NOMO-1 treated with DMSO at 0.1 percent for 48 hours (cell line): Measurements from ENCODE around the gene PTPRK.
"Not testable (repeated sequence)": the region's sequence is repeated elsewhere in the genome, so short reads cannot be mapped to it uniquely, and the experiment has no call there.

ENCODE experiments used
- DNase-seq: peaks from one replicate; lab custom pipeline; 2025; ENCODE audit not compliant: unreplicated experiment; lab: John Stamatoyannopoulos, UW

The PTPRK gene

DNA sequence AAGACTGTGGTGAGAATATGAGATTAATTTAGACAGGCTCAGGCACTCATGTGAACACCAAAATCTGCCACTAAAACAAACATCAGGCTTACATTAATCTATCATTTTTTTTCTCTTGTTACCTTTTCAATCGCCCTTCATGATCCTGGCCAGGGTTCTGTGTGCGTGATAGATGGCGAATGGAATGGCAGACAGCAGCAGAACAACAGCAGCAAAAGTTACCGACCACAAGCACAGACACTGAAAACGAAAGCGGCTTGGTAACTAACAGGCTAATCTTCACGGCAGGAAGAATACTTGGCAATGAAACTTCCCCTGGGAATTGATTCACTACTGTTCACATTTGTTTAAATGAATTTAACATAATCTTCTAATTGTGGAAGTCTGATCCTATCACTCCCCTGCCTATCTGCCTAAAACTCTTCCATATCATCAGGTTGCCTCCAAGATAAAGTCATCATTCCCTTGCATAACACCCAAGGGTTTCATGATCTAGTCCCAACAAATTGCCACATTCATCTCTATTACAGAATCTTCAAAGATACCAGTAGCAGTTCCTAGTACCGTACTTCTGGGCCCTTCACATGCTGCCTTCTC lies 28.7 kb downstream of the PTPRK start:
- DNase-seq: no peak

DNA sequence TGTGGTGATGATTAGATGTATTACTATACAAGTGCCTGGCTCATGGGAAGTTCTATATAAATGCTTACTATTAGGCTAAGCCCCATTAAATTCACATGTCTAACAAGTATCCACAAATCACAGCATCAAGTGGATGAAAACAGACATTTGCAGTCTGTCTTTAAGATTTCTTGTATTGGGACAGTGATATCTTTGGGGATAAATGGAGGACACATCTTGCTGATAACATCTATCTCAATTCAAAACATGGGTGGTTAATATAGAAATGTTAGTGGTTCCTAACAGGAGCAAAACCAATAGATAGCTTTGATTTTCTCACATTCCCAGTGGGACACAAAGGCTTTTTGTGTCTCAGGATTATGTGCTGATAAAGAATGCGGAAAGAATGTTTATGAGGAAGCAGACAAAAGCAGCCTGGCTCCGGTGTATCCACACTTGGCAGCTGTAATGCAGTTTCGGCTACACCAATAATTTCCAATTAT lies 29.3 kb downstream of the PTPRK start:
- no peak for DNase-seq

DNA sequence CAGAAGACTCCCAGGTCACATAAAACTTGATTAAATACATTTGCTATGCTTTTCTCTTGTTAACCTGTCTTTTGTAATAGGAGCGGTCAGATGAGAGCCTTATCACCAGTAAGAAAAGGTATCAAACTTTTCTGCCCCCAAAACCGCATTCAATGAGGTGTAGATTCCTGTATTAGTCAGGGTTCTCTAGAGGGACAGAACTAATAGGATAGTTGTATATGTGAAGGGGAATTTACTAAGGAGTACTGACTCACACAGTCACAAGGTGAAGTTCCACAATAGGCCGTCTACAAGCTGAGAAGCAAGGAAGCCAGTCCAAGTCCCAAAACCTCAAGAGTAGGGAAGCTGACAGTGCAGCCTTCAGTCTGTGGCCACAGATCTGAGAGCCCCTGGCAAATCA lies 32.7 kb downstream of the PTPRK start:
- no peak for DNase-seq

GRCh38 chr6:128487055-128487454 lies 33.3 kb downstream of the PTPRK start:
- no peak for DNase-seq

GRCh38 chr6:128486580-128486979 lies 33.8 kb downstream of the PTPRK start:
- not testable (repeated sequence) for DNase-seq

DNA sequence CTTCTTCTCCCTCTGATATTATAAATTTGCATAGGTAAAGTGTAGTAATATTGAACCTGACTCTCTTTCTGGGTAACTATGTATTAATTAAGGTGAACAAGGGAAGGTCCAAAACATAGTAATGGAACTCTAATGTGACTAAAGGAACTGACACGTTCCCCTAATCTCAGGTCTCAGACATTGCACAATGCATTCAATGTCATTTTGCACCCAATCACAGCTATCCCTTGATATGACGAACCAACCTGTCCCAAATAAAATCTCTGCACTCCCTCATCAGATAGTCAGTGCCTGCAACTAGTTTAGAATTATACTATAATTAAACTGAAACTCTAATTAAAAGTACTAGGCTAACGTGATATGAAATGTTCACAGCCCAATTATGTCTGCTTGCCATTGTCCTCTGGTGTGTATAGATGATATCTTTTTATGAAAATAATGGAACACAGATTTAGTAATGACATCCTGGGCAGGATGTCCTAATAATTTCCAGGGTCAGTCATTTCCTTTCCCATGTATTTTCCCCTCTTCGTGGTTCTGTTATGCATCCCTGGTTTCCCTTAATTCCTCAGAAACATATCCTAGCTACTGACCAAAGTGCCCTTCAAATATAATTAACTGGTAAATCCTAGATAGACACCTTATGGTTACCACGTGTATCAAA lies 36.8 kb downstream of the PTPRK start:
- no peak for DNase-seq

DNA sequence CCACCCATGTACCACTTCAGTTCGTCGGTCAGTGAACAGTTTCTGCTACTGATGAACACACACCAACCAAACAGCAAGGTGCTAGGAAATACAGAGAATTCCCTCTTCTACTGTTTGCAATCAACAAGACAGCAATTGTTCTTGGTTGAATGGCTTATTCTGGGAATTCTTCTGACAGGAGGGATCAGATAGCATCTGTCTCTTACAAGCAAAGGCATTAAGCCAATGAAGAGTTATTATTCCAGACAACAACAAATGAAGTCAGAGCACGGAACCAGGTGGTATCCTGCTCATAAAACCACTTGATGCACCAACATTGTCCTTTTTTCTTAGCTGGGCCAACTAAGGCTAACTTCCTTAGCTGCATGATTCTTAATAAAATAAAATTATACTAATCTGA lies 37.8 kb downstream of the PTPRK start:
- DNase-seq: no peak

- DNase-seq: no peak
Observed at GRCh38 chr6:128479991-128480390, 40.4 kb downstream of the PTPRK start.

GRCh38 chr6:128479048-128479666 lies 41.2 kb downstream of the PTPRK start:
- no peak for DNase-seq

DNA sequence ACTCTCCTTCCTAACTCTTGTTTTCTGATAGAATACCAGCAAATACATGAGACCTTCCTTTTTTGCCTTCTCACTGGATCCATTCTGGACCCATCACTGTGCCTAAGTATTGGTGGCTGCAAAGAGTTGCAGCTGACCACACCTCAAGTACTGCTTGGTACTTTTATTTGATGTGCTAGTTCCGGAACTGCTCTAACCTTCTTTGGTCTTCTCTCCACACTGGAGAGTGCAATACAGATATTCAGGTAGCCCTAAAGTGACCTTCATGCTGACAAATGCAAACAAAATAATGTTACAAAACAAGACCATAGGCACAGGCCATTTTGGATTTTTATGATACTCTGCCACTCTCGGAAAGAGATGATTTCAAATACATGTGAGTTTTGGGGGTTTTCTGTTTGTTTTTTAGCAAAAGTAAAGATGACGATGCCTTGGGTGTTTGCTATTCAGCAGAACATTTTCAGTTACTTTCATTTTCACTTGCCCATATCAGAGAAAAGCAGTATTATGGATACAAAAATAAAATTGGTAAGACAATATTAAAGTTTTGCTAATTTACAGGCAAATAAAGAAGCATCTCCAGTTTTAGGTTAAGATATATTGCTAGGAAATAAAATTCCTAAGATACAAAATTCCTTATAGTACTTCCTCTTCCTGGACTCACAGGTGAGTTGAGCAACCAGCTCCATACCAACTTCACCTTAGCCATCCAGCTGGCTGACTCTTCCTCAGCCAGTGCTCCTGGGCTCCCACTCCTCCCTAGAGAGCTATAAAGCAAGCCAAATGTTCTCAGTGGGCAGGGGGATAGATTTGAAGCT lies 42.0 kb downstream of the PTPRK start:
- DNase-seq: no peak

DNA sequence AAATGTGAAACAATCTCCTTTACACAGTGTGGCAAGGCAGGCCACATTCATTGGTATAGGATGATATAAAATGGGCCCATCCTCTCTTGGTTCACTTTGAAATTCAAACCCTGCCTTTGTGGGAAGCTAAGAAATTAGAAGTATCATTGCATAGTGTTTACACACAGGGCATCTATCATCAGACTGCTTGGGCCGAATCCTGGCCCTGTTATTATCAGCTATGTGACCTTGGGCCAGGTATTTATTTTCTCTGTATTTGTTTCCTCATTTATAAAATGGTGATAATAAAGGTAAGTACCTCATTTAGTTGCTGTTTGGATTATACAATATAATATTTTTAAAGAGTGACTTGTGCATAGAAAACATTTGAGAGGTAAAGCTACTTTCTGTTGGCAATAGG lies 45.5 kb downstream of the PTPRK start:
- DNase-seq: no peak

GRCh38 chr6:128474481-128474880 lies 45.9 kb downstream of the PTPRK start:
- DNase-seq: no peak

DNA sequence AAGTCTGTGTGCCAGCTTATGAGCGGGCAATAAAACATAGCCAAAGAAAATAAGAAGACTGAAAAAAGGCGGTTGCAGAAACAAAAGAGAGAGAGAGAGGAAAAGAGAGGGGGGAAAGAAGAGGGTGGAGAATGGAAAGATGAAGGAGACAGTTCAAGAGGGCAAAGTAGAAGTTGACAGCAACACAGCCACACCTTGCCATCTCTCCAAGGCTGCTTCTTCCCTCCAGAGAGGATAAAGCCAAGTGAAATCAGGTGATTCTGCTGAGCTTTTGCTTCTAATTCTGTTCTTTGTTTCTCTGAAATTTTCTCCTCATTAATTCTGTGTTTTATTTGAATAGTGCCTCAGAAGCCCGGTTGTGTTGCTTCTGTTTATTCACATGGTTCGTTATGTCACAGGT lies 48.5 kb downstream of the PTPRK start:
- no peak for DNase-seq

DNA sequence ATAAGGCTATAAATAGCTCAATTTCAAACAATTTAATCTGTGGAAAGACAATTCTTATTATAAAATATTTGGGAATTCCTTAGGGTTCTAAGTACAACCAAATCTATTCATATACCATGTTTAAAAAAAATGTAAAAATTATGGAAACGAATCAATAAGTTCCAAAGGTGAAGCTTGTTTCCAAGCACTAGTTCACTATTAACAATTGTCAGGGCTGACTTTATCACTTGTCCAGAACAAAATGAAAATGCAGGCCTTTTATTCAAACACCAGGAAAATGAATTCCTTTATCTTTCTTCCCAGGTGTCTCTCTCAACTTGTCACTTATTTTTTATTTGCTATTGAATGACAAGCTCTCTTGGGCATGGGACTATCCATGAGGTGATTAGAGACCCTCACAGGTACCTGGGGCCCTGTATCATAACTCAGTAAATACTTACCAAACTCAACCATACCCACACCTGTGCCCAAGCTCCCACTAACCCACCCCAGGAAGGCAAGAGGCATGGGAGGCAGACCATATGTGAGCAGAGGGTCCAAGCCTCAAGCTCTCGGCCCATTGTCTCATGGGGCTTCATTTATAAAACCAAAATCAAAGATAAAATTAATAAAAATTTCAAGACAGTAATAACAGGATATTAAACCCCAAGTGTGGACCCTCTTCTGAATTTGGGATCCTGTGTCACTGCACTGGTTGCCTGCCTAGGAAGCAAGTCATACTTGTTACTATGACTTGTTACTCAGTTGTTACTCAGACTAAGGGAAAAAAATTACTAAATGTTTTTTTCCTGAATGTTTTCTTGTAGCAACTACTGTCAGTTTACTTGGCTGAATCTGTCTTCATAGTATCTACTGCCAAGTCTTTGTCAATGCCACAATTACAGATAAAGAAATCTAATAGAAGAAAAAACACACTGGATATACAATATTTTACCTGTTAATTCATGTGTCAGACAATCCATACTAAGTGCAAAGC lies 54.7 kb downstream of the PTPRK start:
- no peak for DNase-seq

- no peak for DNase-seq
Observed at GRCh38 chr6:128464790-128465189, 55.6 kb downstream of the PTPRK start.

DNA sequence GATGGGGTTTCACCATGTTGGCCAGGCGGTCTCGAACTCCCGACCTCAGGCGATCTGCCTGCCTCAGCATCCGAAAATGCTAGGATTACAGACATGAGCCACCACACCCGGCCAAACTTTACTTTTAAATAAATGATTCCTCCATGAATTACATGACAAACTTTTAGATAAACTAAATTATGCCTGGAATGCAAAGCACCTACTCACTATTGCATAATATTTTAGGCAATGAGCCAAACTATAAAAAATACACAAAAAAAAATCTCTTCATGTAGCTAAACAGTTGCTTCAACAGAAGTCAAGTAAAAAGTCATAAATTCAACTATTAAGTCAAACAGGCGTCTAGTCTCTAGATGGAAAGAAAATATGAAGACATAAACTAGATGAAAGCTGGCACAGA lies 56.5 kb downstream of the PTPRK start:
- no peak for DNase-seq

- DNase-seq: no peak
Observed at GRCh38 chr6:128461501-128461900, 58.9 kb downstream of the PTPRK start.

GRCh38 chr6:128456510-128457230 lies 63.7 kb downstream of the PTPRK start:
- DNase-seq: no peak

- no peak for DNase-seq
Observed at GRCh38 chr6:128455959-128456358, 64.4 kb downstream of the PTPRK start.

- no peak for DNase-seq
Observed at GRCh38 chr6:128452713-128453112, 67.7 kb downstream of the PTPRK start.
